HG03439 (cell line): ENCODE measurements around the gene PIP4K2A.

Experiments used
- ATAC-seq: cut with Tn5 transposase; IDR thresholded peaks from one replicate; pipeline ENCODE4 v1.9.1; 2021; ENCODE audit warnings: mild to moderate bottlenecking, moderate library complexity; ENCODE audit not compliant: unreplicated experiment

Gene PIP4K2A

DNA sequence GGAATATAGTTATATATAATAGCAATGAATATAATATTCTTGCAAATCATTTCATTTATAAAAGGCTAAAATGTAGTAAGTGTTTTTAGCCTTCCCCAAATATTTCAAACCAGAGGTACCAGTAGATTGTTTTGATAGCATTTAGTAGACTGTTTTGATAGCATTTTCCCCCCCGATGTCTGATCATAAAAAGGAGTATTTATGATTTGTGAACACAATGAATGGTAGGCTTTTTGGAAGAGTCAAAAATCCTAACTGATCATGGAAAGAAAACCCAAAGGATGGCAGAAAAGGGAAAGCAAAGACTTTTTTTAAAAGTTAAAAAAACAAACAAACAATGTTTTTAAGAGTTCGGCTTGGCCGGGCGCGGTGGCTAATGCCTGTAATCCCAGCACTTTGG is 152.5 kb downstream of the PIP4K2A start:
- no peak for ATAC-seq

DNA sequence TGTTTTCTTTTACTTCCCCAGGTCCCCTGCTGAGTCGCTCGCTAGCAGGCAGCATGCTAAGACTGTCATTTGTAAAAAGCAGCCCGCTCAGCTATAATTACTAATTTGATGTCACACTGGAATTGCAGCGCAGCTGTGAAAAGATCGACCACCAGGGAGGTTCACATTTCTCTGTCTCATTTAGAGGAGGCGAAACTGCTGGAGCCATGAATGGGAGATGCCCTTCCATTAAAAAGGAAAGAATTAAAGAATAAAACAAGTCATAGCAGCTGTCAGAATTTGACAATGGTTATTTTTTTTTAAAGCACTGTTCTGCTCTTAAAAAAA is 153.5 kb downstream of the PIP4K2A start:
- ATAC-seq, result no peak

GRCh38 chr10:22560096-22560912 is 154.1 kb downstream of the PIP4K2A start:
- ATAC-seq, result no peak

DNA sequence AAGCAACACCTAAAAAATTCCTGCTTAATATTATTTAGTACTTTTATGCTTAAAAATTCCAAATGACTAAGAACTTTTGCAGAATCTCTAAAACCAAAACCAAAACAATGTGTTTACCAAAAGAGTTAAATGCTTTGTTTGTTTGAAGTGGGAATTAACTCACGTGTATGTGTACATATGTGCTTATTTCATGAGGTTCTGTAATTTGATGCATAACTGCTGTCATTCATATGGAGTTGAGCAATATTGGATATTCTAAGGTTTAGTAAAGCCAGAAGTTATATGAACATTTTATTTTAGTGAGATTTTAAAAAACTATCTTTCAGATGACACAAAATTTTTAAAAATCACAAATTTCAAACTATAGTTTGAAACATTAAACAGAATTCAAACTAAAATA is 157.1 kb downstream of the PIP4K2A start:
- no peak for ATAC-seq

- no peak for ATAC-seq
These were observed 157.6 kb downstream of the PIP4K2A start for GRCh38 chr10:22556774-22557173.

DNA sequence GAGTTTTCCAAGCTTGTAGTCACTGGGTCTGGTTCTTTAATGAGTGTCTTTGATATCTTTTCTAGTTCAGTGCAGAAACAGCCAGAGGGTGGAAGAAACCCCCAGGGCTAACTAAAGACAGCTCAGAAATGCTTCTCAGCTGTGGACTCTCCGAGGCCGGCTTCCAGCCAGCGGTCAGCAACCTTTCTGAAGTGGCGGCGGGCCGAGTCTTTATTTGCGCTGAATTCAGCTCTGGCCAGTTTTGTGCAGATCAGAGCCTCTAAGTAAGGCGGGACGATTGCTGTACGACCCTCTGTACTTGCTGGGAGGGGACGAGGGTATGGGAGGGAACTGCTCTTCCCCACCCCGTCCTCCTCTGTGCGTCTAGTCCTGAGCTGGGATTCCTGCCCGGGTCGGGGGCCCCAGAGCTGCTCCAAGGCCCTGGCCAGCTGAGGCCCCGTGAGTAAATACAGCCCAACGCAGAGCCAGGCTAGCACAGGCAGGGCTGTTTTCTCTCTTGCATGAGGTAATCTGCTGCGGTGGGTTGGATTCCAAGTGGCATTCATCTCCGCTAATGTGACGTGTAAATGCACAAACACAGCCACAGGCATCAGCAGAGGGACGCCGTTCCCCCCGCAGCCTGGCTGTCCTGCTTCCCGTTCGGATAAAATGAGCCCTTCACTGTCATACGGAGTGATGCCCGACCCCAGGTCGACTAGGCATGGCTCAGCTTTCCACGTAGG is 159.8 kb downstream of the PIP4K2A start:
- ATAC-seq, result no peak

- no peak for ATAC-seq
These were observed 160.9 kb downstream of the PIP4K2A start for GRCh38 chr10:22553452-22553995.

GRCh38 chr10:22552888-22553378 is 161.4 kb downstream of the PIP4K2A start:
- no peak for ATAC-seq

GRCh38 chr10:22551681-22552365 is 162.6 kb downstream of the PIP4K2A start:
- no peak for ATAC-seq

DNA sequence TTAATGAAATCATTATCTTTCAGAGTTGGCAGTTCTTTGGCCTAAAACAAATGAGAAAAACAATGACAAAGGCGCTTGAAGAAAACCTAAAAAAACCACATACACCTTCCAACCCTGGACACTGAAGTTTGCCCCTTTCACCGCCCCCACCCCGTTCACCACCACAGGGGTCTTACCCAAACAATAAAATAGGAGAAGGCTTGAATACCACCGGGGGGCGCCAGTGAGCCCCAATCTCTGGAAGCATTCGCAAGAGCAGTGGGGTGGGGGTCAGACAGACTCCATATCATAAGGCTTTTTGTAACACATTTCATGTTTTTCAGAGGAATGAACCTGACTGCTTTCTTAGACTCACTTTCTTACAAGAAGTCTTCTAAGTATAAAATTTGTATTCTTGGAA is 163.6 kb downstream of the PIP4K2A start:
- no peak for ATAC-seq

DNA sequence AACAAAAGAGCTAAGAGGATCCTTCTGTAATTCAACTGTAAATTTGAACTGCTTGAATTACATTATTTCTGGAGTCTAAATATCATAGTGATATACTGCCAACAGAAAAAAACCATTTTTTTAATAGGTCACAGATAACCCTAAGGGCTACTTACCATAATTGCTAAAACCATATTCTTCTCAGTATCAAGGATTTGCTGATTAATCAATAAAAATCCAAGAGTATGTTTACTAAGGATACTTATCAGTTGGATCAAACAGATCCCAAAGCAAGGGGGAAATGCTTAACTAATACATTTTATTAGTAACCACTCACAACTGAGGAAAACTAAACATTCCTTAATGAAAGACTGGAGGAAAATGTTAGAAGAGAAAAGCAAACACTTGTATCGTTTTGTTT is 166.0 kb downstream of the PIP4K2A start:
- ATAC-seq, result no peak

DNA sequence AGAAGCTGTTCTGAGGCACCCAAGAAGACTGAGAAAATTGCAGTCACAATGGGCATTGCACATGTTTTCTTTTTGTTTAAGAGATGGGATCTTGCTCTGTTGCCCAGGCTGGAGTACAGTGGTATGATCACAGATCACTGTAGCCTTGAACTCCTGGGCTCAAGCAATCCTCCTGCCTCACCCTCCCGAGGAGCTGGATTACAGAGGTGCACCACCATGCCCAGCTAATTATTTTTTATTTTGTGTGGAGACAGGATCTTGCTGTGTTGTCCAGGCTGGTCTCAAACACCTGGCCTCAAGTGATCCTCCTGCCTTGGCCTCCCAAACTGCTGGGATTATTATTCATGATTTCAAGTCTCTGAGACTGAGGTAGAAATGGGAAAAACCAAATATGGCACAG is 168.7 kb downstream of the PIP4K2A start:
- ATAC-seq, result no peak

DNA sequence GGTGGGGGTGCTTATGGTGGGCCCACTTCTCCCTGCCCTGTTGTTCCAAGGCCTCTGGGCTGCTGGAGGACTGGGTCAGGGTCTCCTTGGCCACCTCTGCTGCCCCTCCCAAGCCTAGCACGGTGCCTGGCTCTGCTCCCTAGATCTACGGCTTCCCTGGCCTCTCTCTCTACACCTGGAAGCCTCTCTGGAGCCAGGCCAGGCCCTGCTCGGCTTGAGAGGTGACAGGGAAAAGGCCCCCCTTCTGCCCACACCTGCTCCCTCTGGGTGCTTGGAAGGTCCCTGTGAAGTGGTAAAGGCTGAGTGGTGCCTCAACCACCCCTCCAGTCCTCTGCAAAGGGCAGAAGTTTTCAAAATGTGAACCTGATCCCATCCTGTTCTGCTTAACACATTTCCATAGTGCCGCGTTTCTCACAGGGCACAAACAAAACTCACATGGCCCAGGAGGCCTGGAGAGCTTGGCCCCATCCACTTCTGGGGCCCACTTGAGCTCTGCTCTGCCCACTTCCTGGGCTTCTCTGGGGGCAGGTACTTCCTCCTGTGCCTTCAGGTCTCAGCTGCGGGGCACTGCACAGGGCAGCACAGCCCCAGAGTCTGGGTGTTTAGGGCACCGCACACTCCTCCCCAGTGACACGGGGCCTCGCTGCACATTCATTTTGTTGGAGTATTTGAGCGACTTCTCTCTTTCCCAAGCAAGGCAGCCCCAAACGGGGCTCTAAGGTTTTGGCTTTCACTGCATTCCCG is 169.9 kb downstream of the PIP4K2A start:
- no peak for ATAC-seq

DNA sequence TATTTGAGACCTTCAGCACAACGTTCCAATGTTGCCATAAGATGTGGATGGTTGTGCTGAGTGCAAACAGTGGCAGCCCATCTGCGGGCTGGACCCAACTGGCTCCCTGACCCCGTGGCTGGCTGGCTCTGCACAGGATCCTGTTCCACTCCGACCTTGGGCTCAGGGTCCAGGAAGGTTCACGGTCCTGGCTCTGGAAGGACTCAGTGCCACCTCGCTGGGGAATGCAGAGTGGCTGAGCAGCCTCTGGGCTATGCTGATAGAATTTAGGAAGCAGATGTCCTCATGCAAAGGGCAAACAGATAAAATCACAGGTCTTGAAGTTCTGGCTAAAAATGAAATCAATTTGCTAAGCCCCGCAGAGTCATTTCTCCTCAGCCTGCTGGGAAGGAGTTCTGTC is 171.6 kb downstream of the PIP4K2A start:
- ATAC-seq, result no peak

DNA sequence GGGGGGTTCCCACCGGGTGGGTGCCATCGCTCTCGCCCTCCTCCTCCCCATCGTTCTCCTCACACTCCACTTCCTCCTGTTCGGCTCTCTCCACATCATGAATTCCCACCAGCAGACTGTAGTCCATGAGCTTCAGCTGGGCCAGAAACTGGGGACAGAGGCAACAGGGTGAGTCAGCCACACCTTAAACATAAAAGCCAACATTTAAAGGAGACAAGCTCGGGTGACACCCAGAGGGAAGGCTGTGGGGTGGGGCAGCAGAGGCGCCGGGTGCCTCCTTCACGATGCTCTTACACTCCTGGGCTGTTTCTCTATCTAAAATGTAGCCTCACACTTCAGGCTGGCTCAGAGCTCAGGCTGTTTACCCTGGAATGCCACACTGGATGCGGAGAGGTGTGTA is 172.5 kb downstream of the PIP4K2A start:
- ATAC-seq, result no peak

DNA sequence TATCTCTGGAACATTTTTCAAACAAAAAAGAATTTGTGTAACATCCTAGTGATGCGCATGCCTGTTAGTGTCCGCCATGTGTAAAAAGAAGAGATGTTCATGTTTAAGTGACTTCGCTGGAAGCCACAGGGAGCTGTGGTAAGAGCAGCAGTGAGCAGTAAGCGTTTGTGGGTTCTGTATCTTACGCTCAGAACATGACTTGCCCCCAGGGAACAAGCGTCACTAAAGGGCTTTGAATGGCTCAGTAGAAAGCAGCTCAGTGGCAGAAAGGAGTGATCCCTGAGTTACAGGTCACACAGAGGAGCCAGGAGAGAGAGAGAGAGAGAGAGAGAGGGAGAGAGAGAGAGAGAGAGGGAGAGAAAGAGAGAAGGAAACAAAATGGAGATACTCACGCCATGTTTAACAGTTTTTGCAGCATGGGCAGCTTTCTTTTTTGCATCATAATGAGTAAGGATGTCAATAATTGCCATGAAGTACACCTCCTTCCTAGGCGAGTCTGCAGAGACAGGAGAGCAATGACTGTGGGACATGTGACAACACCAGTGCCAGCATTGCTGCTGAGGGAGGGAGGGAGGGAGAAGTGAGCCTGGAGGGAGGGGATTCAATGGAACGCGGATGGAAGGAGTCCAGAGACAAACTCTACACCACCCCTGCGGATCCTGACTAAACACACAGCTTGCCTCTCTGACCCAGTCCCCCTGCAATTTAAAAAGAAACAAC is 174.6 kb downstream of the PIP4K2A start:
- no peak for ATAC-seq

- no peak for ATAC-seq
These were observed 176.6 kb downstream of the PIP4K2A start for GRCh38 chr10:22537810-22538209.

GRCh38 chr10:22536620-22537019 is 177.8 kb downstream of the PIP4K2A start:
- ATAC-seq, result no peak

DNA sequence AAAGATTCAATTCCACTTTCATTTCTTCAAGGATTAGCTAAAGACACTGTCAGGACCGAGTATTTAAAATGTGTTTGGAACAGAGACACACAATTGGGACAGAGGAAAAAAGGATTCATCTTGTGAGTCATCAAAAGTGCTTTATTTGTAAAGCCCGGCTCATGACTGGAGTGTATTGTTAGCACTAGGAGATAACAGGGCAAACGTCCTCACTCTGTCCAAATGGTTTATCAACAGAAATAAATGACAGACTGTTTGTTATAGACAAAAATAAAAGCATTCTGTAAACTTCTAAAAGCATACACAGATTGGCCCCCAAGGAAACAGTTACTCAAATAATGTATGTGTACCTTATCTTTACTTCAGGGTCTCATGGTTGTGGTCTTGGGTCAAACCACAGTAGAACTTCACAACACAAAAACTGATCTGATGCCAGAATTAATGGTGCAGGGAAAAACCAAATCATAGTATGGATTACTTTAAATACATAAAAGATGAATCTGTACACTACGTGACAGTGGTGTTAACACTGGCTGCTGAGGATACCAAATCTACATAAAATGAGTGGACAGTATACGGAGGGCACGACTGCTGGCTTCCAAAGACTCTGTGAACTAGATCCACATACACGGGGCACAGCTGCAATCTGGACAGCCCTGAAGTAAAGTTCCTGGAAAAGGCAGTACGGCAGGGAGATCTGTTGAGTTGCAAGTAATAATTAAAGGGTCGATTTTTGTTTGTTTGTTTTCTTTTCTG is 179.4 kb downstream of the PIP4K2A start:
- no peak for ATAC-seq
